ENCODE data around the gene TAF6. TPM values are rescaled to one million over a fixed set of nuclear protein-coding genes. Genes with fewer than 3 reads are reported as not detected.

TAF6 gene
- total and polyA plus RNA-seq, 9 of the 15 experiments (the other 6 are each of a cell fraction or from before 2014, with no cell fraction given): 0.78 to 78.7 (median 21.3) TPM

GRCh38 chr7:100127866-100128636 is 8.9 kb upstream of the TAF6 start (continued):
- TF ChIP-seq ATF1 (CRISPR knock-in tag; IDR thresholded peaks at IDR 0.05) (no peak), ATF1 (tag; IDR thresholded peaks at IDR 0.05) (no peak), SRSF7 (optimal IDR thresholded peaks at IDR 0.05; ENCODE audit: low read depth, low read length) (peak; percentile 19), NEUROD1 (IDR thresholded peaks at IDR 0.05; ENCODE audit: borderline replicate concordance, low read depth, low read length, partially characterized antibody) (no peak), GATA2 (CRISPR knock-in tag; IDR thresholded peaks at IDR 0.05) (no peak), BRD9 (IDR thresholded peaks at IDR 0.05; ENCODE audit: low read depth, partially characterized antibody) (no peak), U2AF1 (optimal IDR thresholded peaks at IDR 0.05; ENCODE audit: low read depth, low read length) (no peak), ZC3H11A (IDR thresholded peaks at IDR 0.05; ENCODE audit: low read depth, low read length) (no peak), KAT7 (CRISPR knock-in tag; IDR thresholded peaks at IDR 0.05; ENCODE audit: borderline replicate concordance) (peak; percentile 88), ZBTB5 (IDR thresholded peaks at IDR 0.05) (no peak), ZBED1 (IDR thresholded peaks at IDR 0.05) (no peak), ZNF79 (CRISPR knock-in tag; IDR thresholded peaks at IDR 0.05; ENCODE audit: low read depth) (no peak), ZNF12 (CRISPR knock-in tag; IDR thresholded peaks at IDR 0.05) (no peak), FOXP1 (CRISPR knock-in tag; IDR thresholded peaks at IDR 0.05) (no peak), MBD2 (IDR thresholded peaks at IDR 0.05; ENCODE audit: borderline replicate concordance, low read depth) (no peak), ZNF253 (CRISPR knock-in tag; conservative IDR thresholded peaks at IDR 0.05) (no peak), KDM4B (IDR thresholded peaks at IDR 0.05; ENCODE audit: borderline replicate concordance in 2 of 2, low read depth in 1 of 2) (no peak), ZNF77 (CRISPR knock-in tag; IDR thresholded peaks at IDR 0.05) (no peak), VEZF1 (CRISPR knock-in tag; IDR thresholded peaks at IDR 0.05) (no peak), NCOR1 (IDR thresholded peaks at IDR 0.05) (no peak), IFI16 (CRISPR knock-in tag; IDR thresholded peaks at IDR 0.05) (no peak), POLR2AphosphoS5 (IDR thresholded peaks at IDR 0.05; ENCODE audit: control insufficient read depth, insufficient read depth, low read depth, low read length) (no peak), ZC3H4 (CRISPR knock-in tag; IDR thresholded peaks at IDR 0.05; ENCODE audit: borderline replicate concordance) (0 out of 2 replicates have a peak, but pooled peaks have one; percentile 72), ELF2 (CRISPR knock-in tag; IDR thresholded peaks at IDR 0.05) (no peak), HMGN3 (IDR thresholded peaks at IDR 0.05; ENCODE audit: borderline replicate concordance, extremely low read depth, insufficient read length, low read depth, low read length) (peak; percentile 12)
- TF ChIP-seq, protein P1, sequence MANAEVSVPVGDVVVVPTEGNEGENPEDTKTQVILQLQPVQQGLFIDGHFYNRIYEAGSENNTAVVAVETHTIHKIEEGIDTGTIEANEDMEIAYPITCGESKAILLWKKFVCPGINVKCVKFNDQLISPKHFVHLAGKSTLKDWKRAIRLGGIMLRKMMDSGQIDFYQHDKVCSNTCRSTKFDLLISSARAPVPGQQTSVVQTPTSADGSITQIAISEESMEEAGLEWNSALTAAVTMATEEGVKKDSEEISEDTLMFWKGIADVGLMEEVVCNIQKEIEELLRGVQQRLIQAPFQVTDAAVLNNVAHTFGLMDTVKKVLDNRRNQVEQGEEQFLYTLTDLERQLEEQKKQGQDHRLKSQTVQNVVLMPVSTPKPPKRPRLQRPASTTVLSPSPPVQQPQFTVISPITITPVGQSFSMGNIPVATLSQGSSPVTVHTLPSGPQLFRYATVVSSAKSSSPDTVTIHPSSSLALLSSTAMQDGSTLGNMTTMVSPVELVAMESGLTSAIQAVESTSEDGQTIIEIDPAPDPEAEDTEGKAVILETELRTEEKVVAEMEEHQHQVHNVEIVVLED (CRISPR knock-in tag; IDR thresholded peaks at IDR 0.05): no peak

Measured in K562 (cell line).